H7 (cell line): ENCODE data around the gene SLC24A3. TPM values are rescaled to one million over a fixed set of nuclear protein-coding genes. Genes with fewer than 3 reads are reported as not detected.
A peak's percentile ranks its signal among the peaks of the same experiment; 100 is the strongest.
"Not testable (repeated sequence)": the region's sequence is repeated elsewhere in the genome, so short reads cannot be mapped to it uniquely, and the experiment has no call there.

Experiments
- DNase-seq: peaks from one replicate; pipeline ENCODE4 v3.0.0; 2012
- H3K27me3 ChIP-seq: 2 replicates; pipeline ENCODE4 v1.6.0; 2011; ENCODE audit warnings: mild to moderate bottlenecking, low read length; ENCODE audit not compliant: control insufficient read depth, insufficient read depth
- H3K36me3 ChIP-seq: replicated peaks from 2 replicates; pipeline ENCODE4 v1.5.1; 2011; ENCODE audit warnings: low read length; ENCODE audit not compliant: control insufficient read depth, insufficient read depth
- H3K4me3 ChIP-seq: 2 replicates; pipeline ENCODE4 v1.5.1; 2011; ENCODE audit warnings: low read depth, mild to moderate bottlenecking, control low read depth, low read length, moderate library complexity; ENCODE audit not compliant: insufficient read depth
- total RNA-seq: library from RNA; depleted of rRNA; stranded (reverse); fragments of >200 nt; shearing (Covaris generic); gene quantifications from 2 replicates; pipeline ENCODE4 v1.2.3, GENCODE V29; 2014

Gene SLC24A3
- total RNA-seq, 1 experiment from 2014 or later: 0.48 TPM

DNA sequence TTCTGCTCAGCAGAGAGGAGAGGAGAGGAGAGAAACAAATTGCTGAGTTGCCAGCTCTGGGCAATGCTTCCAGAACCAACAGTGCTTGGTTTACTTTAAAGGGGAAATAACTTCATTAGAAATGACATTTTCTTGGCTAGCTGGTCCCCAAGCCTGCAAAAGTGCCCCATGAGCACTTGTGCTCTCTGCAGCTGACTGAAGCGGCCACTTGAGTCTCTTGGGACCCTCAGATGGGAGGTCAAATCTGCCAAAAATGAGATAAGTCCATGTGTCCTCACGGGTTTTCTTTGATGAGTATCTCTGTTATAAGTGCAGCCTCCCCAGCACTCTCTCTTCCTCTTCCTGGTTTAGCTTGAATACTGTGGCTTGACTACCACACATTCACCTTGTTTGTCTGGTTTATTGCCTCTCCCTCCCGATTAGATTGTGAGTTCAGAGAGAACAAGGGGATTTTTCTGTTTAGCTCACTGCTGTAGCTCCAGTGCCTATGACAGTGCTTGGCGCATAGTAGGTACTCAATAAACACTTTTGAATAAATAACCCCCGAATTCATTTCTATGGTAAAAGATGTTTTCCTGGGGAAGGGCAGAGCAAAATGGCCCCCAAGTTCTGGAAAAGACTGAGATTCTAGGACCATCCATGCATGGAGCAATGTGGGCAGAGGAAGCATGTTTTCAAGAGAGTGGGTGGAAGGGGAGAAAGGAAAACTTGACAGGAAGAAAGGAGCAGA is 538.6 kb downstream of the SLC24A3 start:
- Histone ChIP-seq H3K27me3 (no peaks in the 10 kb centered on the region; the same call in 1 of the 2 replicates), H3K4me3 (no peak overlapping the region), H3K36me3 (no peaks in the 10 kb centered on the region)
- DNase-seq: no peak

DNA sequence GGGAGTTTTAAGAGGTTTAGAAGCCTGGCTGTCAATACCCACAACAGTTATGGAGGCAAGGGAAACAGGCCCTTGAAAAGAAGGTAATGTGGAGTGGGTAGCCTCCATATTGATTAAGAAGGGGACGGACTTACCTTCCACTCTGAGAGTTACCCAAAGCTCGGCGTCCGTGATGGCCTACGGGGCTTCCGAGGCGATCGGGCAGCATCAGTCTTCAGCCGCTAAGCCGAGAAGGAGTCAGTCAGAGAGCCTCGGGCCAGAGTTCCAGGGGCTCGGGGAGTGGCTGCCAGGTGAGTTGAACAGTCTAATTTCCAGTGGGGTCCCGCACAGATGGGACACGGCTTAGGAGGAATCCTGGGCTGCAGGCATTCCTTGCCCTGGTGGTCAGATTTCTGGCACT is 541.8 kb downstream of the SLC24A3 start:
- not testable (repeated sequence) for DNase-seq, H3K27me3 ChIP-seq, H3K36me3 ChIP-seq, H3K4me3 ChIP-seq

DNA sequence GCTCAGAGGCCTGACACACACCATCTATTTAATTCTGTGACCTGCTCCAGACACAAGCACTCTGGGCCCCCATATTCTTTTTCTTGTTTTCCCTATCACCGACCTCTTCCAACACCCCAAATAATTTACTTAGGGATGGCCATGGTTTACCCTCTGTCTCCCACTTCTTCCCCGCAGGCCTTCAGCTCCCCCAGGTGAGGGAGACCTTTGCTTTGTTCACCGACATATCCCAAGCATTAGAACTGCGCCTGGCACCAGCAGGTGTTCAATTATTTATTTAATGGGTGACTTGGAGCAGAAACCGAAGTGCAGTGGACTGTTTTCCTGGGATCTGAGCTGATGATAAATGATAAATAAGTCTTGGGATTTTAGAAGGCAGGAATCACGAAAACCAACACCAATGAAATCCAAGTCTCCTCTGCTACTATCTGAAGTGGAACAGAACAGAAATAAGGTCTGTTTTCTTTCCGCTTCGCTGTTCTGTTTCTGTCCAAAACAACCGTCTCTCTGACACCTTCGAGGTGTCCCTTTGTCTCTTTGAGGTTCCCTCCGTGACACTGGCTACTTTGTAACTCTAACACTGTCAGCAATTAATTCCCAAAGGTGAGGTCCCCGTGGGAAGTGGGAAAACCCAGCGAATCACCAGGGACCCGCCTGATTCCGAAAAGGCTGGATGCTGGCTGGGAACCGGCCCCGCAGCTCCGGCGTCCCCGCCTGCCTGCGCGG is 544.5 kb downstream of the SLC24A3 start:
- H3K27me3 ChIP-seq: peaks cover 6% of the 10 kb centered on the region
- no peak for DNase-seq
- peak overlapping the region; percentile 93 for H3K4me3 ChIP-seq
- H3K36me3 ChIP-seq: no peaks in the 10 kb centered on the region

DNA sequence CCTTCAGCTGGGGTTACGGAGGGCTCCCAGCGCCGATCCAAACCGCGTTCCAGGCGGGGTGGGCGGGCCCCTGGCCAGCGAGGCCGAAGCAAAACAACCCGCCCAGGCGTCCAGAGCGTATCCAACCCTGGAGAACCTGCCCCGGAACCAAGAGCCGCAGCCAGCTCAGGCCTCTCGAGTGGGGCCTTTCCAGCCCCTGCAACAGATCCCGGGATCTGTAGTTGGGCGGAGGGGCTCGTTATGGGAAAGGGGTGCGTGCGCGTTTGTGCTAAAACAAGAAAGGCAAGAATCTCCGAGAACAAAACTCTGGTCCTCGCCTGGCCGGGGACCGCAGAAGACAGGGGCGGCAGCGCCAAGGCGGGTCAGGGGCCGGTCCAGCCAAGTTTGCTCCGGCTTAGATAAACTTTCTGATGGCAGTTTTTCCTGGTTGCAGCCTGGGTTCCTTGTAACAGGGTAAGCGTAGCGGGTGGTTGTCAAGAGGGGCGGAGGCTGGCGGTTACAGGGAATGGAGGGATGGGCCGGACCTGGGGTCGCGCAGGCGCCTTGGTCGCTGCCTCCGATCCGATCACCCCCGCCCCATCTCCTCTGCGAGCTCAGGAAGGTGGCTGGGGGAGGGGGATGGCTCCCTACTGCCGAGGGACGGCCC is 545.2 kb downstream of the SLC24A3 start:
- peak; percentile 99 for DNase-seq

DNA sequence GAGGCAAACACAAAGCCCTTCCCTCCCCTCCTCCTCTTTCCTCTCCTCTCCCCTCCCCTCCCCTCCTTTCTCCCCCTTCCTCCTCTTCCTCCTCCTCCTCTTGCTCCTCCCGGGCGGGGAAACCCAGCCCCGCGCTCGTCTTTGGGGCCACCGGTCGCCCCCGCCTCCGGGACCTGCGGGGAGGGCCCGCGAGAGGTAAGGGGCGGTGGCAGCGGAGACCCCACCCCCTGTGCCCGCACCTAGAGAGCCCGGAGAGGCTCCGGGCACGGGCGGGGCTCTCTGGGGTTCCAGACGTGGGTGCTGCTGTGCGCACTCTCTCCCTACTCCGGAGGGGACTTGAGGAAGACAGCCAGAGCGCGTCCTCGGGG is 545.7 kb downstream of the SLC24A3 start, which contains the start of gene RIN2:
TSS of gene RIN2 (plus strand) at position 126 of the 368 bp plus-strand sequence. CDS start 131,344 bp downstream, outside the sequence.
- no peak for DNase-seq
- Histone ChIP-seq H3K4me3 (peak within 1 kb of the TSS; percentile 93), H3K27me3 (peaks cover 6% of the 10 kb centered on the region), H3K36me3 (no peaks in the 10 kb centered on the region)

More for the DNA sequence above, 545.2 kb downstream of the SLC24A3 start:
- Histone ChIP-seq H3K4me3 (peak overlapping the region; percentile 93), H3K36me3 (no peaks in the 10 kb centered on the region), H3K27me3 (peaks cover 6% of the 10 kb centered on the region)

DNA sequence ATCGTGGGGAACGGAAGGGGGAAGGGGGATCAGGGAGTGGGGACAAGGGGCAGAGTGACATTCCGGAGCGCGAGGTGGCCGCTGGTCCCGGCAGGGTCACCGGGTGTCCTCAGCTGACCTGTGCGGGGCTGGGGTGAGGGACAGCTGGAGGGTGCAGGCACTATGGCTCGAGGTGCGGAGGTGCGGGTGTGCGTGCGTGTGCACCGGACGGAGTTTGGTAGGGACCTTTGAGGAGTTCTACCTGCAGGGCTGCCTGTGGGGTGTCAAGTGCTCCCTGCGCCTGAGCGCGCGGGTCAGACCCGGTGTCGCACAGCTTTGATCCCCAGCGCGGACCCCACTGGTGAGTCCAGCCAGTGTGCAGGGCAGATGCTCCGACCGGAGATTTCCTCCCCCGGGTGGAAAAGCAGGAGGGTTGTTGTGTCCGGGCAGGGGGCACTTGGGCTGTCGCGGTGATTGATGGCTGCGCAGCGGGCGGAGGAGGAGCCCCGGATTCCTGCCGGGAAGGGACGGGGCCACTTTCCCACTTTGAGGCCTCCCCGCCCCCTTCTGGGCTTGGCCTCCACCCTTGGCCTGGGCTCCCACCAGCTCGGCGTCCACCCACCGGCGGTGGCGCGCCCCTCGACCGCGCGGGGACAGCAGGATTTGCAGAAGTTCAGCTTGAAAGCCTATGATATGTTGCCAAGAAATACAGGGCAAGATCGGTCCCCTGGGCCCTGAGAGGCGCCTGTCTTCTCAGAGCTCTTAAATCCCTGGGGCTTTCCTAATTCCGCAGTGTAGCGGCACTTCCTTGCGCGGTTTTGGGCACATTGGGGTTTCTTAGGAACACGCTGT is 546.3 kb downstream of the SLC24A3 start:
- Histone ChIP-seq H3K27me3 (peaks cover 6% of the 10 kb centered on the region), H3K4me3 (peak overlapping the region; percentile 93), H3K36me3 (no peaks in the 10 kb centered on the region)
- DNase-seq: peak; percentile 88

DNA sequence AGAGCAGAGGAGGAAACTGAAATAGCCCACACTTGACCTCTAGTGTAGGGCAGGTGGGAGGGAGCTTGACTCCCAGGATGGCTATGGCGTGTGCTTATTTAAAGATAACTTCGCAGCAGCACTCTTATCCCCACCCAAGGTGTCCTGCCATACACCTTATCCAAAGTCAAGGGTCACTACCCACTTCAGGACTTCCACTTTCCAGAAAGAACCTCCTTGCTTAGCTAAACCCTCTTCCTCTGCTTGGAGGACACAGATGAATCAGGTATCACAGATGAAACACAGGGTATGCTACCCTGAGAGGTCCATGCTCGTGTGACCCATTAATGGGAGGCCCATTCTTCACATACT is 547.9 kb downstream of the SLC24A3 start:
- no peak for DNase-seq
- Histone ChIP-seq H3K36me3 (no peaks in the 10 kb centered on the region), H3K4me3 (no peak overlapping the region), H3K27me3 (peaks cover 6% of the 10 kb centered on the region)

DNA sequence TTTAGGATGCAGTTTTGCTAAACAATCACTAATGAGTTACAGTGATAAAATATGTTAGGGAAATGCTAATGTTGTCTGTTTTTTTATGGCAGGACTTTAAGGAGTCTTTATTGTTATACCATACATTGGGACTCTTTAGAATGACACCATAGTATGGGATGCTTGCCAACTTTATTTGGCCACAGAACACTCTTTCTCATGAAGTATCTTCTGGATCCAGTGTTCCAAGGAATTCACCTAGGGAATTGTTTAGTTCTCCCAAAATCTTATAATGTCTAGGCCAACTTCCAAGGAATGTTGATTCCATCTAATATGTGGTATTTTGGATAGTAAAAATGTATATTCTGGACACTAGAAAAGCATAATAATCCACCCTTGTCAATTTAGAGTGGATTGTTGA is 548.9 kb downstream of the SLC24A3 start:
- DNase-seq: no peak
- peaks cover 6% of the 10 kb centered on the region for H3K27me3 ChIP-seq
- H3K4me3 ChIP-seq: no peak overlapping the region
- no peaks in the 10 kb centered on the region for H3K36me3 ChIP-seq

DNA sequence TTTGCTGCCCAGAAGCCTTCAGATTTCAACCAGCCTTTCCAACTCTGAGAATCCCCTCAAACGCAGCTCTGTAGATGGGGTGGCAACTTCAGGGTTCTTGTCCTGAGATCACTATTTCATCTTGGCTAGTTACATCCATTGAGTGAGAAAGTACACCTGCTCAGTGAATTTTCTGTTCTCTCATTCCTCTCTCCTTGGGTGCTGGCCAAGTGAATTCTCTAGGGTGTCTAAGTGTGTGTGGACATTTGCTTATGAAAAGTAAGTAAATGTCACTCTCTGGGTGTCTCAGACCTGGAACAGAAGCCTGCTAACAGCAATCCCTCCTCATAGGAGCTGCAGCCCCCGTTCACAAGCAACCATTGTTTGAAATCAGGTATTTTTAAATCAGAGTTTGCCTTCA is 549.4 kb downstream of the SLC24A3 start:
- H3K36me3 ChIP-seq: no peaks in the 10 kb centered on the region
- peaks cover 3% of the 10 kb centered on the region for H3K27me3 ChIP-seq
- no peak overlapping the region for H3K4me3 ChIP-seq
- DNase-seq: no peak

DNA sequence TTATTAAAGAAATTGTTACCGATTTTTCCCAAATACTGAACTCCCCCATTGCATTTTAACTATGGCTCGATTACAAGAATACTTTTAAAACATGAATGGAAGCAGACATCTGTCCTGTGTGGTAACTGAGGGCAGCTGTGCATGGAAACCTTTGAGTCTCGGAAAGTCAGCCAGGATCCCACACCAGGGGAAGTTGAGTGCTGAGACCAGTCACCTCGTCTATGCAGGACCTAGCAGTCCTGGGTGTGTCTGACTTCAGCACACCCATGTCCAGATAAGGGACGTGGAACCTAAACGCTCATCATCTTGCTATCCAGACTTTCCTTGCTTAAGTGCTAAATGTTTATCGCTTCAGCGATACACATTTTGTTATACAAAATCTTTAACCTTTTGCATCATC is 551.8 kb downstream of the SLC24A3 start:
- Histone ChIP-seq H3K4me3 (no peak overlapping the region), H3K36me3 (no peaks in the 10 kb centered on the region), H3K27me3 (no peaks in the 10 kb centered on the region; the same call in 1 of the 2 replicates)
- DNase-seq: no peak

DNA sequence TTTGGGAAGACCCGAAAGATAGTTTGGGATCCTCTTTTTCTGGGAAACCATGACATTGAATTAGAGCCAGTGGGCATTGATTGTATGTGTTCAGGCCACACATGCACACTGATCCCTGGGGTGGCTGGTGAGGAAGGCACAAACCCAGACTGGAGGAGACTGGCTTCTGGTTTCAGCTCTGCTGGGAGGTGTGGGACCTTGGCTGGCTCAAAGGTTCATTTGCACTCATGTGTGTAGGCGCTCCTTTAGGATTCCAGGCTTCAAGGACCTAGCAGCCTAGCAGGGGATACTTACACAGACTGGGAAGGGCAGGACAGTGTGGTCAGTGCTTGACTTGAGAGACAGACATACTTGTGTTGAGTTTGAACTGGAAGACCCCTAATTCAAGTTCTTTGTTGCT is 552.8 kb downstream of the SLC24A3 start:
- DNase-seq: no peak
- H3K36me3 ChIP-seq: no peaks in the 10 kb centered on the region
- H3K4me3 ChIP-seq: no peak overlapping the region
- no peaks in the 10 kb centered on the region; the same call in 1 of the 2 replicates for H3K27me3 ChIP-seq

DNA sequence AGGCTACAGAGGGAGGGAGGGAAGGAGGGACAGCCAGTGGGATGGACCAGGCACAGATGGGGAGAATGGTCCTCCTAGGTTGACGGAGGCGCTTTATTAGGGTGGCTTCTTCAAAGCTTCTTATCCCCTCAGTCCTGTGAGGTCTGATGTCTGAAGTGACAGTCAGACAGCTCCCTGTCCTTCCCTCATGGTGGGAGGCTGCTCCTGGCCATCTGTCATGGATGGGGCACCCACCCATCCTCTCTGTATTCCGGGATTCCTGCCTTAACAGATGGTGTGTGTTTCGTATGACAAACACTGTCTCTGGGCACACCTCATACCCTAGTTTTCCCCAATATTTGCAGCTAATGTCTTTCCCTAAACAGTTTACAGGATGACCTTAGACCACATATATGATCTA is 553.5 kb downstream of the SLC24A3 start:
- no peak for DNase-seq
- Histone ChIP-seq H3K4me3 (no peak overlapping the region), H3K27me3 (no peaks in the 10 kb centered on the region), H3K36me3 (no peaks in the 10 kb centered on the region)

DNA sequence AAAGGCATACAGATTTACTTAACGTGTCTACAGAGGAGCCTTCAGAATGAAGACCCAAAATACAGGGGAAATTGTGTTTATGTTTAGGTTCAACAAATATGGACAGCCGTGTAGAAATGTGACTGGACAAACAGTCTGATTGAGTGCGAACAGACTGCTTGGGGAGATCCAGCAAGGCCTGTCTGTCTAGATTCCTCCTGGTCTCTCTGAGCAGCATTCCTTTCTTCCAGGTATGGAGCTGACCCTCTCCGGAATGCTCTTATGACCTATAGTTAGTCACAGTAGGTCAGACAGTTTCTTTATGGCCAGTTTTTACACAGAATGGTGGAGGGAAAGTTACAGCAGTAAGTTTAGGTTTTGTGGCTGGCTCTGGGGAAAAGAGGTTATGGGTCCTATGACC is 554.6 kb downstream of the SLC24A3 start:
- no peak for DNase-seq
- Histone ChIP-seq H3K27me3 (no peaks in the 10 kb centered on the region), H3K4me3 (no peak overlapping the region), H3K36me3 (no peaks in the 10 kb centered on the region)

DNA sequence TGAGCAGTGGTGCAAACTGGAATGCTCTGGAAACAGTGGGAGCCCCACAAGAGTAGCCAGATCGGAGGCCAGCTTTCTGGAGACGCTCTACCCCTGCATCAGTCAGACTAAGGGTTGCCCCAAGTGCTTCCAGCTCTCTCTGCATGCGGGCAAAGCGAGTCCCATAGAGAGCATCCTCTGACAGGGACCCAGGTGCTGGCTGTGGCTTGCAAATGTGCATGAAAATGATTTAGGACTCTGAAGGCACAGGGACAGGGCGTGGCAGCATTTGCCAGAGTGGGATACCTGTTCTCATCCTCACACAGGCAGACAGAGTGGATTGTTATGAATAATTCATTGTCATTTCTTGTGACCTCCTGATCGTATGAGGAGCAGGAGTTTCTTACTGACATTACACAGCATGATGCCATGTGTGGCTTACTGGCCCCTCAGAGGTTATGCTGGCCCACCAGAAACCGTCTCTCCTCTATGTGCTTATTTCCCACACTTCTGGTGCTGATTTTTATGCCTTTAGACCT is 555.9 kb downstream of the SLC24A3 start:
- no peak for DNase-seq
- Histone ChIP-seq H3K36me3 (no peaks in the 10 kb centered on the region), H3K4me3 (no peak overlapping the region), H3K27me3 (no peaks in the 10 kb centered on the region)
